ENCODE data around the gene DCP1B. TPM values are rescaled to one million over a fixed set of nuclear protein-coding genes. Genes with fewer than 3 reads are reported as not detected.

DCP1B gene
- total RNA-seq, 2 donors from 2014 or later: 7.9 to 13.2 TPM

DNA sequence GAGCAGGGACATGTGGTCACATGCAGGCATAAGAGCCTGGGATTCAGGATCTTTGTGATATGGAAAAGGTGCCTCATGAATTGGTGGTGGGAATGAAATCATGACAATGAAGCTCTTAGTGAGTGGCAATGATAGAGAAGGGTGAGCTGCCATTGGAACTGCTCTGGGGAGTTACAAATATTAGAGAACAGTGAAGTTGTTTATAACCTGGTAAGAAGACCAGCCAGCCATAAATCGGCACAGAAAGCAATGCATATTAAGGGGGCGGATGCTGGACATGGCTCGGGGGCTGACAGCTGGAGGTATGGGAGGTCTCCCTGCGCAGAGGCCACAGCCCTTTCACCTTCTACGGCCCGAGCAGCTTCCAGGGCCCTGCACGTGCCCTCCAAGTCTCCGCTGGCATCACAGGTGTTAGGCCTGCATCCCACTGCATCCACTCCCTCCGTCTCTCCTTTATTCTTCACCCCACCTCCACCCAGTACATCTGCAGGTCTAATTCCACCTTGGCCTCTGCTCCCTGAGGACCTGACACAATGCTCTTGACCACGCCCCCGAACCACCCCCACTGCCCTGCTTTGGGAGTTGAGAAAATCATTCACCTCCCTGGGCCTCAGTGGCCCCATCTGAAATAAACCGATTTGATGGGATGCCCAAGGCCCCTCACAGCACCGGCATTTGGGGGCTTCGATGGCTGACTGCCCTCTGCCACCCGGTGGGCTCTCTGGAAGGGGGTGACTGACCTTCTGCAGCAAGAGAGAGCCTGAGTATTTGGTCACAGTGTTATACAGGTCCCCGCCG, 89.9 kb downstream of the DCP1B start:
- Histone ChIP-seq H3K9me3 (no peaks in the 10 kb centered on the region), H3K36me3 (replicated peaks in 1 of 2; ENCODE audit: insufficient read depth in 1 of 2, low read depth in 2 of 2) (no peaks in the 10 kb centered on the region), H3K27me3 (no peaks in the 10 kb centered on the region), H3K4me1 (no peaks in the 10 kb centered on the region), H3K4me3 (no peak overlapping the region), H3K27ac (no peak overlapping the region)
- intact Hi-C loops (cut with DNase I): no loop called here
- WGBS, 2 donors: 74% methylated on average over 14 to 17 of the region's 17 CpGs
- DNase-seq (peak in 1 of 4 donors; percentile 8), ATAC-seq (no peak)
- no peak for TF ChIP-seq POLR2A (IDR thresholded peaks at IDR 0.05)
- TF ChIP-seq CTCF (IDR thresholded peaks at IDR 0.05): no peak

- intact Hi-C loops (cut with DNase I): no loop called here
- ATAC-seq (no peak), DNase-seq (no peak)
- Histone ChIP-seq H3K27ac (no peak overlapping the region), H3K36me3 (replicated peaks in 1 of 2; ENCODE audit: insufficient read depth in 1 of 2, low read depth in 2 of 2) (no peaks in the 10 kb centered on the region), H3K9me3 (no peaks in the 10 kb centered on the region), H3K4me1 (no peaks in the 10 kb centered on the region), H3K4me3 (no peak overlapping the region), H3K27me3 (no peaks in the 10 kb centered on the region)
- TF ChIP-seq CTCF (IDR thresholded peaks at IDR 0.05) (no peak), POLR2A (IDR thresholded peaks at IDR 0.05) (no peak)
- WGBS, 2 donors: 63 to 72% methylated on average over 10 to 12 of the region's 12 CpGs
These were observed 90.7 kb downstream of the DCP1B start for GRCh38 chr12:1913377-1914113.

DNA sequence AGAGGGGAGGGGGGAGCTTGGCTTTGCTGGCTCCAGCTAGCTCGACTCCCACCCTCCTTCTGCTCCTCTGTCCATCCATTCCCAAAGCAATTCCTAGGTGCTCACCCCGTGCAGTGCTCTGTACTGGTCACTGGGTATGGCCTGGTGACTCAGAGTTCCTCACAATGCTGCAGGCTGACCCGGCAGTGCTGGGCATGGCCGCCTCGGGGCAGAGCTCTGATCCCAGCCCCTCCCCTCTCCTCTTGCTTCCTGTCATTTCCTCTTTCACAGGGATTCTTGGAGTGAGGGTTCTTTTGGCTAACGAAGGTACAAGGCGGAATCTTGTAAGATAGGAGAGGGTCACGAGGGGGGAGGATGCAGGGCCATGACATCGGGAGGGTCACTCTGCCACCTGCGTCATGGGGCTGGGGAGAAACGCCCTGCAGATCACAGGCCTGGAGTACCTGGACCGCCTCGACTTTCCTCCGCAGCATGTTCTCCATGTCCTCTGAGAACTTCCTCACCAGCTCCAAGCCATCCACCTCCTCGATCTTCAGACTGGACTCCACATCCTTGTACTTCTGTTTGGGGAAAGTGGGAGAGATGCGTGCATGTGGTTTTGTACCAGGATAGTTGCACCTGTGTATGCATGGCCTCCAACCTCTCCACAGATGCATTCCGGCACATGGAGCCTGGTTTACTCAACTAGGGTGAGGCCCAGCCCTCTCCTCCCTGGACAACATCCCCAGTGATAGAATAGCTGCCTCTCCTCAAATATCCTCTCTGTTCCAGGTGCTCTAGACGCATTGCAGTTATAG, 91.5 kb downstream of the DCP1B start:
- DNase-seq (no peak), ATAC-seq (no peak)
- H3K9me3 ChIP-seq: no peaks in the 10 kb centered on the region

More for the DNA sequence above, 91.5 kb downstream of the DCP1B start:
- H3K36me3 ChIP-seq (replicated peaks in 1 of 2; ENCODE audit: insufficient read depth in 1 of 2, low read depth in 2 of 2): no peaks in the 10 kb centered on the region
- no peaks in the 10 kb centered on the region for H3K27me3 ChIP-seq
- no peak overlapping the region for H3K4me3 ChIP-seq
- H3K4me1 ChIP-seq: peaks cover 7% of the 10 kb centered on the region
- TF ChIP-seq CTCF (IDR thresholded peaks at IDR 0.05) (no peak), POLR2A (IDR thresholded peaks at IDR 0.05) (no peak)
- intact Hi-C loops (cut with DNase I): no loop called here
- no peak overlapping the region for H3K27ac ChIP-seq
- WGBS, 2 donors: 71 to 81% methylated on average over 18 of the region's 18 CpGs
